ENCODE results near the gene DGCR2. TPM values are rescaled to one million over a fixed set of nuclear protein-coding genes. Genes with fewer than 3 reads are reported as not detected.
A peak's percentile ranks its signal among the peaks of the same experiment; 100 is the strongest.

Gene DGCR2
- total RNA-seq, 3 donors from 2014 or later = 36.8 to 58.4 (median 42.9) TPM

DNA sequence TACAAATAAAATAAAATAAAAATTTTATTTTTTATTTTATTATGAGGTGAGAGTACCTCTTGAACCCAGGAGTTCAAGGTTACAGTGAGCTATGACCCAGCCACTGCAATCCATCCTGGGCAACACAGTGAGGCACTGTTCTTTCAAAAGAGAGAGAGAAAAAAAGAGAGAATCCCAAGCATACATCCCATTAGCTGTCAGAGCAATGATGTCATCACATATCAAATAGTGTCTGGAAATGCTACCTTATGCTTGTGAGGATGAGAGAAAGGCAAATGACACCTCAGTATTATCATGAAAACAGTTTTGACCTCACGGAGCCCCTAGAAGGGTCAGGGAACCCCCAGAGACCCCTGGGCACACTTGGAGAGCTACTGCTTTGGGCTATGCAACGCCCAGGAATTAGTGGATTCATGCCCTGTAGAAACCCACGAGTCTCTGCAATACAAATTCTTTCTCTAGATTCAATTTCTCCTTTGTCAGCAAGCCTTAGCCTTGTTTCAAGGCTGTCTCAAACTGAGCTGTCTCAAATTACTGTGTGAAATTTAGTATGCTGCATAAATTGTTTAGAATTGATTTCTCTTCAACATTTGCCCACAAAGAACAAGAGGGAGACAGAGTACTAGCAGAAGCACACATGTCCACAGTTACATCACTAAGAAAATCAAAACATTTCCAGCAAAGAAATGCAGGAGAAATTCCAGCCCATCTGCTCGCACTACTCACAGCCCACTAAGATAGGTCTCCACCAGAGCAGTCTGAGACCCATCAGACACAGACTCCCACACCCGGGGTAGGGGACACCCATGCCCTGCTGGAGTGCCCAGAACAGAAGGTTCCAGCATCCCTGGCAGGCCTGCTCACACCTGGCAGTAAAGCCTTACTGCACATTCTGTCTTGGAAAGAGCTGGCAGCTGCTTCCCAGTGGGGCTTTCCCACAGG lies 18.1 kb downstream of the DGCR2 start:
- no peaks in the 10 kb centered on the region for H3K9me3 ChIP-seq
- no peak overlapping the region for H3K4me3 ChIP-seq
- intact Hi-C loops (cut with DNase I; ENCODE audit: low total_unique reads) = no loop called here
- peak overlapping the region in 1 of 2 donors; percentile 9 for H3K27ac ChIP-seq
- H3K36me3 ChIP-seq = no peaks in the 10 kb centered on the region
- no peaks in the 10 kb centered on the region for H3K27me3 ChIP-seq
- H3K4me1 ChIP-seq = peaks cover 5 to 8% of the 10 kb centered on the region in 2 donors
- TF ChIP-seq, protein P1, sequence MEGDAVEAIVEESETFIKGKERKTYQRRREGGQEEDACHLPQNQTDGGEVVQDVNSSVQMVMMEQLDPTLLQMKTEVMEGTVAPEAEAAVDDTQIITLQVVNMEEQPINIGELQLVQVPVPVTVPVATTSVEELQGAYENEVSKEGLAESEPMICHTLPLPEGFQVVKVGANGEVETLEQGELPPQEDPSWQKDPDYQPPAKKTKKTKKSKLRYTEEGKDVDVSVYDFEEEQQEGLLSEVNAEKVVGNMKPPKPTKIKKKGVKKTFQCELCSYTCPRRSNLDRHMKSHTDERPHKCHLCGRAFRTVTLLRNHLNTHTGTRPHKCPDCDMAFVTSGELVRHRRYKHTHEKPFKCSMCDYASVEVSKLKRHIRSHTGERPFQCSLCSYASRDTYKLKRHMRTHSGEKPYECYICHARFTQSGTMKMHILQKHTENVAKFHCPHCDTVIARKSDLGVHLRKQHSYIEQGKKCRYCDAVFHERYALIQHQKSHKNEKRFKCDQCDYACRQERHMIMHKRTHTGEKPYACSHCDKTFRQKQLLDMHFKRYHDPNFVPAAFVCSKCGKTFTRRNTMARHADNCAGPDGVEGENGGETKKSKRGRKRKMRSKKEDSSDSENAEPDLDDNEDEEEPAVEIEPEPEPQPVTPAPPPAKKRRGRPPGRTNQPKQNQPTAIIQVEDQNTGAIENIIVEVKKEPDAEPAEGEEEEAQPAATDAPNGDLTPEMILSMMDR (IDR thresholded peaks at IDR 0.05) = no peak
- TF ChIP-seq POLR2AphosphoS5 (IDR thresholded peaks at IDR 0.05) (no peak), POLR2A (IDR thresholded peaks at IDR 0.05) (no peak)
- no peak for DNase-seq (ENCODE audit: low spot score in 2 of 2)

DNA sequence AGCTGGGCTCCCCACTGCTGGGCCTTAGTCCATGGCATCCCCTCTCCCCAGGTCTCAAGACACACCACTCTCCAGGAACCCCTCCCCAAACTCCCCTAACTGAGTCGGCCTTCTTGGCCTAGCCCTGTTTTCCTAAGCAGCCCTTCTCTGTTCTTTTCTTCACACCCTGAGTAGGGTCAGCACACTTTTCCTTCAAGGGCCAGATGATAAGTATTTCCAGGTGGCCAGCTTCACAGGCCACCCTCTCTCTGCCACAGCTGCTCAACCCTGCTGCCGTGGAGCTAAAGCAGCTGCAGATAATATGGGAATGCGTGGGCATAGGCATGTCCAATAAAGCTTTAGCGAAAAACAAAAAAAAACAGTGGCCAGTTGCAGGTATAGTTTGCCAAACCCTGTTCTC lies 24.1 kb downstream of the DGCR2 start:
- no peak overlapping the region for H3K4me3 ChIP-seq
- H3K9me3 ChIP-seq = no peaks in the 10 kb centered on the region
- no peak for DNase-seq (ENCODE audit: low spot score in 2 of 2)
- H3K36me3 ChIP-seq = no peaks in the 10 kb centered on the region
- intact Hi-C loops (cut with DNase I; ENCODE audit: low total_unique reads) = loop anchor here (1.0 kb wide), 1 partner anchor 28 kb away; no protein-coding TSS in a partner anchor
- no peak overlapping the region for H3K27ac ChIP-seq
- no peaks in the 10 kb centered on the region for H3K4me1 ChIP-seq
- no peaks in the 10 kb centered on the region for H3K27me3 ChIP-seq
- TF ChIP-seq, protein P1 (IDR thresholded peaks at IDR 0.05) = no peak

- TF ChIP-seq, protein P1 (IDR thresholded peaks at IDR 0.05) = no peak
- TF ChIP-seq POLR2AphosphoS5 (IDR thresholded peaks at IDR 0.05) = no peak
- Histone ChIP-seq H3K36me3 (no peaks in the 10 kb centered on the region), H3K27me3 (no peaks in the 10 kb centered on the region), H3K27ac (no peak overlapping the region), H3K4me3 (no peak overlapping the region), H3K4me1 (no peaks in the 10 kb centered on the region), H3K9me3 (no peaks in the 10 kb centered on the region)
- intact Hi-C loops (cut with DNase I; ENCODE audit: low total_unique reads) = no loop called here
- no peak for DNase-seq (ENCODE audit: low spot score in 2 of 2)
These were observed 24.7 kb downstream of the DGCR2 start for GRCh38 chr22:19097518-19097917.

GRCh38 chr22:19096555-19096954 lies 25.7 kb downstream of the DGCR2 start:
- H3K9me3 ChIP-seq = no peaks in the 10 kb centered on the region
- no peak overlapping the region for H3K4me3 ChIP-seq
- H3K36me3 ChIP-seq = no peaks in the 10 kb centered on the region
- intact Hi-C loops (cut with DNase I; ENCODE audit: low total_unique reads) = no loop called here
- H3K27me3 ChIP-seq = no peaks in the 10 kb centered on the region
- no peak overlapping the region for H3K27ac ChIP-seq
- no peak for DNase-seq (ENCODE audit: low spot score in 2 of 2)
- TF ChIP-seq POLR2AphosphoS5 (IDR thresholded peaks at IDR 0.05) = no peak
- TF ChIP-seq, protein P1 (IDR thresholded peaks at IDR 0.05) = no peak
- no peak for TF ChIP-seq POLR2A (IDR thresholded peaks at IDR 0.05)
- no peaks in the 10 kb centered on the region for H3K4me1 ChIP-seq

DNA sequence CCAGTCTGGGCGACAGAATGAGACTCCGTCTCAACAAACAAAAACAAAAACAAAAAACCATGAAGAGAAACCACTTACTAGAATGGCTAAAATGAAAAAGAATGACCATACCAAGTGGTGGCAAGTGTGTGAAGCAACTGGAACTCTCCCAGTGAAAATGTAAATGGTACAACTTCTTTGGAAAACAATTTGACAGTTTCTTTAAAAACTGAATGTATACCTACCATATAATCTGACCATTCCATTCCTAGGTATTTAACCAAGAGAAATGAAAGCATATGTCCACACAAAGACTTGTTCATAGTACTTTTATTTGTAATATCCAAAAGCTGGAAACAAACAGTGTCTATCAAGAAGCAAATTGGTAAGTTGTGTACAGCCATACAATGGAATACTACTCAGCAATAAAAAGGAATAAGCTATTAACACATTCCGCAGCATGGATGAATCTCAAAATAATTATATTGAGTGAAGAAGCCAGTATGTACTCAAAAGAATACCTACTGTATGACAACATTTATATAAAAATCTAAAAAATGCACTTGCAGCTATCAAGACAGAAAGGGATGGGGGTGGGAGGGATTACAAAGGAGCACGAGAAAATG lies 27.7 kb downstream of the DGCR2 start:
- Histone ChIP-seq H3K4me1 (no peaks in the 10 kb centered on the region), H3K27ac (no peak overlapping the region), H3K36me3 (no peaks in the 10 kb centered on the region), H3K4me3 (no peak overlapping the region), H3K27me3 (no peaks in the 10 kb centered on the region), H3K9me3 (no peaks in the 10 kb centered on the region)
- TF ChIP-seq, protein P1 (IDR thresholded peaks at IDR 0.05) = no peak
- TF ChIP-seq POLR2AphosphoS5 (IDR thresholded peaks at IDR 0.05) (no peak), POLR2A (IDR thresholded peaks at IDR 0.05) (no peak)
- intact Hi-C loops (cut with DNase I; ENCODE audit: low total_unique reads) = no loop called here
- no peak for DNase-seq (ENCODE audit: low spot score in 2 of 2)
